ENCODE results near the gene GADD45GIP1.

The GADD45GIP1 gene

DNA sequence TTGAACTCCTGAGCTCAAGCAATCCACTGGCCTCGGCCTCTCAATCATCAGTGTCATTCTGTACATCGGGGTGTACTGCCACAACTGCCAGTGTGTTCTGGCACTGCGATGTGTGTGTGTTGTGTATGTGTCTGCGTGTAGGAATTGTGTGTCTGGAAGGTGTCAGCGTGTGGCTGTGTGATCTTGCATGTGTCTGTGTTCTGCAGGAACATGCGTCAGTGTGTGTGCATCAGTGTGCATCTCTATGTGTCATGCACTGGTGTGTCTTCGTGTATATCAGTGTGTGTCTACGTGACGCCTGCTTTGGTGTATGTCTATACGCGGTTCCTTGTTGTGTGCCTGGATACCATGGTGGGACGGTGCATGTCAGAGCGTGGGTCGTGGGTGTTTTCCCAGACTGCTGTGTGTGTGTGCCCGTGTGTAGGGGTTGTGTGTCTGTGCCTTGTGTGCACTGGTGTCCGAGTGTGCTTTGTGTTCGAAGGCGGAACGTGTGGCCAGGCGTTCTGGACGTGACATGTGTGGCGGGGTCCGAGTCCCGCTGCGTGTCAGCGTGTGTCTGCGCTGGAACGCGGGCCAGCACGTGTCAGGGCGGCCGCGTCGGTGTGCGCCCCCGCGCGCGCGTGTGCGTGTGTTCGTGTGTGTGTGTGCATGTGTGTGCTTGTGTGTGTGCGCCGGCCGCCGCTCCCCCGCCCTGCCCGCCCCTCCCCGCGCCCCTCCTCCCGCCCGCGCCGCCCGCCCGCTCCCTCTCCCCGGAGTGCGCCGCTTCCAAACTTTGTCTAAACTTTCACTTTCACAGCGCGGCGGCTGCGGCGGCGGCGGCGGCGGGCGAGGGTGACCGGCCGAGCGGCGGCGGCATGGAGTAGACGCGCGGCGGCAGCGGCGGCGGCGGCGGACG is 37.9 kb upstream of the GADD45GIP1 start, which contains the start of gene NFIX:
Gene NFIX (plus strand): TSS at position 775 of the 895 bp plus-strand sequence. CDS start 363 bp downstream, outside the sequence.
- Histone ChIP-seq H3K4me1 (ENCODE audit: insufficient read depth, low read length, poor library complexity, severe bottlenecking) (peaks cover 6% of the 10 kb centered on the region), H3K36me3 (ENCODE audit: insufficient read depth, low read length) (no peaks in the 10 kb centered on the region), H3K27me3 (ENCODE audit: insufficient read depth, low read length, poor library complexity, severe bottlenecking) (no peaks in the 10 kb centered on the region), H3K4me3 (ENCODE audit: low read length, poor library complexity, severe bottlenecking) (peak within 1 kb of the TSS; percentile 73), H2AFZ (ENCODE audit: low read length) (peak within 1 kb of the TSS; percentile 82), H3K79me2 (ENCODE audit: insufficient read depth, low read length) (no peaks in the 10 kb centered on the region), H4K20me1 (ENCODE audit: insufficient read depth, low read length, poor library complexity, severe bottlenecking) (no peaks in the 10 kb centered on the region), H3K9me3 (ENCODE audit: insufficient read depth, low read depth, low read length) (no peaks in the 10 kb centered on the region), H3F3A (ENCODE audit: low read depth) (no peaks in the 10 kb centered on the region), H3K9me2 (replicated peaks; ENCODE audit: low read depth, low read length) (no peaks in the 10 kb centered on the region), H3K4me2 (ENCODE audit: low read depth, low read length, poor library complexity, severe bottlenecking) (peak within 1 kb of the TSS; percentile 80), H3K9ac (ENCODE audit: low read depth, low read length, poor library complexity, severe bottlenecking) (peak within 1 kb of the TSS; percentile 44)
- TF ChIP-seq EZH2phosphoT487 (IDR thresholded peaks at IDR 0.05; ENCODE audit: borderline replicate concordance): no peak
- TF ChIP-seq, protein P1, sequence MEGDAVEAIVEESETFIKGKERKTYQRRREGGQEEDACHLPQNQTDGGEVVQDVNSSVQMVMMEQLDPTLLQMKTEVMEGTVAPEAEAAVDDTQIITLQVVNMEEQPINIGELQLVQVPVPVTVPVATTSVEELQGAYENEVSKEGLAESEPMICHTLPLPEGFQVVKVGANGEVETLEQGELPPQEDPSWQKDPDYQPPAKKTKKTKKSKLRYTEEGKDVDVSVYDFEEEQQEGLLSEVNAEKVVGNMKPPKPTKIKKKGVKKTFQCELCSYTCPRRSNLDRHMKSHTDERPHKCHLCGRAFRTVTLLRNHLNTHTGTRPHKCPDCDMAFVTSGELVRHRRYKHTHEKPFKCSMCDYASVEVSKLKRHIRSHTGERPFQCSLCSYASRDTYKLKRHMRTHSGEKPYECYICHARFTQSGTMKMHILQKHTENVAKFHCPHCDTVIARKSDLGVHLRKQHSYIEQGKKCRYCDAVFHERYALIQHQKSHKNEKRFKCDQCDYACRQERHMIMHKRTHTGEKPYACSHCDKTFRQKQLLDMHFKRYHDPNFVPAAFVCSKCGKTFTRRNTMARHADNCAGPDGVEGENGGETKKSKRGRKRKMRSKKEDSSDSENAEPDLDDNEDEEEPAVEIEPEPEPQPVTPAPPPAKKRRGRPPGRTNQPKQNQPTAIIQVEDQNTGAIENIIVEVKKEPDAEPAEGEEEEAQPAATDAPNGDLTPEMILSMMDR (conservative IDR thresholded peaks at IDR 0.05; ENCODE audit: low read length): no peak

DNA sequence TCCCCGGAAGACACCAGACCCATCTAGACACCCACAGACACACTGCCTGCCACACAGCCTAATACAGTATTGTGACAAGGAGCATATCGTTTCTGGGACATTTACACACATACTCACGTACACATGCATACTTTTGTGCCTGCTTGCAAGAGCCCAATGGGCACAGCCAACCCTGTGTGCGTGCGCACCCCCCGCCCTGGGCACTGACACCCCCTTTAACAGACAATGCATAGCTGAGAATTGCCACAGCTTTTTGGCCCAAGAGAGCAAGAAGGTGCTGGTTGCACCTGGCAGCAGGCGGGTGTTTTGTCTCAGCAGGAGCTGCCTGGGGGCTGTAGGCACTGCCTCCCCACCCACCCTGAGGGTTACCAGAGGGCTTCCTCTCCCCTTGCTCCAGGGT is 36.5 kb upstream of the GADD45GIP1 start:
- no peaks in the 10 kb centered on the region for H3K27me3 ChIP-seq (ENCODE audit: insufficient read depth, low read length, poor library complexity, severe bottlenecking)
- no peak overlapping the region for H3K4me2 ChIP-seq (ENCODE audit: low read depth, low read length, poor library complexity, severe bottlenecking)
- peaks cover 6% of the 10 kb centered on the region for H3K4me1 ChIP-seq (ENCODE audit: insufficient read depth, low read length, poor library complexity, severe bottlenecking)
- no peak overlapping the region for H3K9ac ChIP-seq (ENCODE audit: low read depth, low read length, poor library complexity, severe bottlenecking)
- H2AFZ ChIP-seq (ENCODE audit: low read length): peak overlapping the region; percentile 36; the same call in 1 of the 2 replicates
- H3K36me3 ChIP-seq (ENCODE audit: insufficient read depth, low read length): no peaks in the 10 kb centered on the region
- H3K9me2 ChIP-seq (replicated peaks; ENCODE audit: low read depth, low read length): no peaks in the 10 kb centered on the region
- no peaks in the 10 kb centered on the region for H4K20me1 ChIP-seq (ENCODE audit: insufficient read depth, low read length, poor library complexity, severe bottlenecking)
- no peak for TF ChIP-seq EZH2phosphoT487 (IDR thresholded peaks at IDR 0.05; ENCODE audit: borderline replicate concordance)
- TF ChIP-seq, protein P1 (conservative IDR thresholded peaks at IDR 0.05; ENCODE audit: low read length): no peak
- H3K9me3 ChIP-seq (ENCODE audit: insufficient read depth, low read depth, low read length): no peaks in the 10 kb centered on the region
- H3K4me3 ChIP-seq (ENCODE audit: low read length, poor library complexity, severe bottlenecking): no peak overlapping the region
- no peaks in the 10 kb centered on the region for H3F3A ChIP-seq (ENCODE audit: low read depth)
- H3K79me2 ChIP-seq (ENCODE audit: insufficient read depth, low read length): no peaks in the 10 kb centered on the region

DNA sequence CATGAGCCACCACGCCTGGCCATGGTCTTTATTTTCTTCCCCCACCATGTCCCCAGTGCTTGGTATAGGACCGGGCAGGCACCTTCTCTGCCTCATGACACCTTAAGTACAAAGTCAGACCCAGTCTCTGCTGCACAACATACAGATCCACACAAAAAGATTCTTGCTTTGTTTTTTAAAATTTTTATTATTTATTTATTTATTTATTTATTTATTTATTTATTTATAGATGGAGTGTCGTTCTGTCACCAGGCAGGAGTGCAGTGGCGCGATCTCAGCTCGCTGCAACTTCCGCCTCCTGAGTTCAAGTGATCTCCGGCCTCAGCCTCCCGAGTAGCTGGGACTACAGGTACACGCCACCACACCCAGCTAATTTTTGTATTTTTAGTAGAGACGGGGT is 35.7 kb upstream of the GADD45GIP1 start:
- no peaks in the 10 kb centered on the region for H3K9me3 ChIP-seq (ENCODE audit: insufficient read depth, low read depth, low read length)
- no peak overlapping the region for H2AFZ ChIP-seq (ENCODE audit: low read length)
- no peaks in the 10 kb centered on the region for H3K27me3 ChIP-seq (ENCODE audit: insufficient read depth, low read length, poor library complexity, severe bottlenecking)
- no peak overlapping the region for H3K9ac ChIP-seq (ENCODE audit: low read depth, low read length, poor library complexity, severe bottlenecking)
- peaks cover 6% of the 10 kb centered on the region for H3K4me1 ChIP-seq (ENCODE audit: insufficient read depth, low read length, poor library complexity, severe bottlenecking)
- no peaks in the 10 kb centered on the region for H3K79me2 ChIP-seq (ENCODE audit: insufficient read depth, low read length)
- no peak overlapping the region for H3K4me2 ChIP-seq (ENCODE audit: low read depth, low read length, poor library complexity, severe bottlenecking)
- H3K9me2 ChIP-seq (replicated peaks; ENCODE audit: low read depth, low read length): no peaks in the 10 kb centered on the region
- no peaks in the 10 kb centered on the region for H3F3A ChIP-seq (ENCODE audit: low read depth)
- TF ChIP-seq, protein P1 (conservative IDR thresholded peaks at IDR 0.05; ENCODE audit: low read length): no peak
- no peak for TF ChIP-seq EZH2phosphoT487 (IDR thresholded peaks at IDR 0.05; ENCODE audit: borderline replicate concordance)
- no peak overlapping the region for H3K4me3 ChIP-seq (ENCODE audit: low read length, poor library complexity, severe bottlenecking)
- no peaks in the 10 kb centered on the region for H4K20me1 ChIP-seq (ENCODE audit: insufficient read depth, low read length, poor library complexity, severe bottlenecking)
- no peaks in the 10 kb centered on the region for H3K36me3 ChIP-seq (ENCODE audit: insufficient read depth, low read length)
